UCSD-AML1 (cell line): Measurements from ENCODE around the gene AGAP4.
"Not testable (repeated sequence)": the region's sequence is repeated elsewhere in the genome, so short reads cannot be mapped to it uniquely, and the experiment has no call there.

Source experiments
- DNase-seq: peaks from one replicate; lab custom pipeline; 2025; ENCODE audit not compliant: unreplicated experiment; lab: John Stamatoyannopoulos, UW

The AGAP4 gene

GRCh38 chr10:45847400-45847799 is at the start of gene AGAP4:
Gene AGAP4 (minus strand): TSS chr10:45847500. CDS start chr10:45847347, 153 bp downstream.
- DNase-seq: not testable (repeated sequence)

GRCh38 chr10:45890721-45891120 is 43.4 kb upstream of the AGAP4 start:
- DNase-seq: not testable (repeated sequence)

GRCh38 chr10:45889539-45890230 is 42.4 kb upstream of the AGAP4 start:
- DNase-seq: not testable (repeated sequence)

- not testable (repeated sequence) for DNase-seq
Measured at GRCh38 chr10:45882880-45883279, 35.6 kb upstream of the AGAP4 start.

- not testable (repeated sequence) for DNase-seq
Measured at GRCh38 chr10:45865404-45865803, 18.1 kb upstream of the AGAP4 start.

GRCh38 chr10:45864264-45864663 is 17.0 kb upstream of the AGAP4 start:
- not testable (repeated sequence) for DNase-seq

GRCh38 chr10:45863632-45864031 is 16.3 kb upstream of the AGAP4 start:
- not testable (repeated sequence) for DNase-seq

GRCh38 chr10:45857931-45858330 is 10.6 kb upstream of the AGAP4 start:
- DNase-seq: not testable (repeated sequence)

GRCh38 chr10:45848467-45848866 is 1.2 kb upstream of the AGAP4 start:
- DNase-seq: not testable (repeated sequence)

GRCh38 chr10:45822918-45823317 is 24.4 kb downstream of the AGAP4 start:
- DNase-seq: not testable (repeated sequence)

- DNase-seq: not testable (repeated sequence)
Measured at GRCh38 chr10:45820107-45820830, 27.0 kb downstream of the AGAP4 start.

GRCh38 chr10:45819552-45819951 is 27.7 kb downstream of the AGAP4 start:
- no peak for DNase-seq

- DNase-seq: no peak
Measured at GRCh38 chr10:45817912-45818311, 29.4 kb downstream of the AGAP4 start.

GRCh38 chr10:45817130-45817859 is 30.0 kb downstream of the AGAP4 start:
- DNase-seq: no peak

- not testable (repeated sequence) for DNase-seq
Measured at GRCh38 chr10:45814146-45814545, 33.2 kb downstream of the AGAP4 start.

- DNase-seq: not testable (repeated sequence)
Measured at GRCh38 chr10:45812959-45813358, 34.3 kb downstream of the AGAP4 start.

GRCh38 chr10:45811075-45811474 is 36.2 kb downstream of the AGAP4 start:
- no peak for DNase-seq

GRCh38 chr10:45809837-45810236 is 37.5 kb downstream of the AGAP4 start:
- no peak for DNase-seq

GRCh38 chr10:45804996-45805395 is 42.3 kb downstream of the AGAP4 start:
- not testable (repeated sequence) for DNase-seq

- not testable (repeated sequence) for DNase-seq
Measured at GRCh38 chr10:45803060-45804010, 44.0 kb downstream of the AGAP4 start.
